SJCRH30 (cell line): ENCODE data around the gene NELL1. TPM values are rescaled to one million over a fixed set of nuclear protein-coding genes. Genes with fewer than 3 reads are reported as not detected.

Source experiments
- DNase-seq, 2 experiments: peaks; one replicate each; pipeline ENCODE4 v3.0.0-alpha.2; 2015 to 2020
- H3K27ac ChIP-seq: fragments of 250-450 bp; sonication (Bioruptor Pico); 2 replicates; pipeline ENCODE4 v1.5.1; 2020; ENCODE audit warnings: mild to moderate bottlenecking, moderate library complexity
- H3K27me3 ChIP-seq: fragments of 250-450 bp; sonication (Bioruptor Pico); 2 replicates; pipeline ENCODE4 v1.5.1; 2020; ENCODE audit warnings: mild to moderate bottlenecking, moderate library complexity
- H3K36me3 ChIP-seq: fragments of 250-450 bp; sonication (Bioruptor Pico); 2 replicates; pipeline ENCODE4 v1.5.1; 2020; ENCODE audit warnings: mild to moderate bottlenecking, moderate library complexity
- H3K4me1 ChIP-seq: fragments of 250-450 bp; sonication (Bioruptor Pico); 2 replicates; pipeline ENCODE4 v1.5.1; 2020; ENCODE audit warnings: mild to moderate bottlenecking, moderate library complexity
- H3K4me3 ChIP-seq: fragments of 250-450 bp; sonication (Bioruptor Pico); 2 replicates; pipeline ENCODE4 v1.5.1; 2020; ENCODE audit warnings: mild to moderate bottlenecking, moderate library complexity
- H3K9me3 ChIP-seq: fragments of 250-450 bp; sonication (Bioruptor Pico); replicated peaks from 2 replicates; pipeline ENCODE4 v1.5.1; 2020; ENCODE audit warnings: mild to moderate bottlenecking, moderate library complexity
- total RNA-seq: library from RNA; depleted of rRNA; stranded (reverse); fragments of >200 nt; shearing (Covaris generic); gene quantifications from 2 replicates; pipeline ENCODE4 v1.2.3, GENCODE V29; 2014

Gene NELL1
- total RNA-seq, 1 experiment from 2014 or later: 176 TPM

- Histone ChIP-seq H3K4me3 (no peak overlapping the region), H3K27me3 (no peaks in the 10 kb centered on the region), H3K27ac (no peak overlapping the region), H3K9me3 (no peaks in the 10 kb centered on the region), H3K36me3 (no peaks in the 10 kb centered on the region), H3K4me1 (0 out of 2 replicates have a peak, but pooled peaks cover 4% of the 10 kb centered on the region)
- DNase-seq: peak; percentile 49 to 90
Measured at GRCh38 chr11:20647976-20648565, 21.3 kb upstream of the NELL1 start.

GRCh38 chr11:20652150-20652806 lies 17.1 kb upstream of the NELL1 start:
- H3K9me3 ChIP-seq: no peaks in the 10 kb centered on the region
- H3K4me1 ChIP-seq: 0 out of 2 replicates have a peak, but pooled peaks cover 4% of the 10 kb centered on the region
- H3K4me3 ChIP-seq: no peak overlapping the region
- no peak overlapping the region for H3K27ac ChIP-seq
- no peaks in the 10 kb centered on the region for H3K27me3 ChIP-seq
- no peaks in the 10 kb centered on the region for H3K36me3 ChIP-seq
- DNase-seq: no peak

- Histone ChIP-seq H3K4me1 (0 out of 2 replicates have a peak, but pooled peaks cover 4% of the 10 kb centered on the region), H3K4me3 (no peak overlapping the region), H3K36me3 (no peaks in the 10 kb centered on the region), H3K27me3 (no peaks in the 10 kb centered on the region), H3K9me3 (no peaks in the 10 kb centered on the region), H3K27ac (no peak overlapping the region)
- DNase-seq: no peak
Measured at GRCh38 chr11:20654038-20654437, 15.3 kb upstream of the NELL1 start.

- Histone ChIP-seq H3K36me3 (no peaks in the 10 kb centered on the region), H3K9me3 (no peaks in the 10 kb centered on the region), H3K4me1 (no peaks in the 10 kb centered on the region), H3K4me3 (no peak overlapping the region), H3K27me3 (no peaks in the 10 kb centered on the region), H3K27ac (no peak overlapping the region)
- no peak for DNase-seq
Measured at GRCh38 chr11:20656901-20657300, 12.5 kb upstream of the NELL1 start.

GRCh38 chr11:20658135-20658534 lies 11.3 kb upstream of the NELL1 start:
- no peaks in the 10 kb centered on the region for H3K27me3 ChIP-seq
- H3K27ac ChIP-seq: no peak overlapping the region
- H3K4me1 ChIP-seq: no peaks in the 10 kb centered on the region
- no peak for DNase-seq
- no peaks in the 10 kb centered on the region; the same call in 1 of the 2 replicates for H3K36me3 ChIP-seq
- no peaks in the 10 kb centered on the region for H3K9me3 ChIP-seq
- no peak overlapping the region for H3K4me3 ChIP-seq

- Histone ChIP-seq H3K4me1 (no peaks in the 10 kb centered on the region), H3K36me3 (no peaks in the 10 kb centered on the region; the same call in none of the 2 replicates), H3K9me3 (peaks cover 5% of the 10 kb centered on the region; the same call in 1 of the 2 replicates), H3K4me3 (no peak overlapping the region), H3K27me3 (no peaks in the 10 kb centered on the region), H3K27ac (no peak overlapping the region)
- peak in 1 of 2 experiments; percentile 24 for DNase-seq
Measured at GRCh38 chr11:20661445-20661844, 7.9 kb upstream of the NELL1 start.

GRCh38 chr11:20661850-20662249 lies 7.5 kb upstream of the NELL1 start:
- Histone ChIP-seq H3K27ac (no peak overlapping the region), H3K4me3 (no peak overlapping the region), H3K36me3 (no peaks in the 10 kb centered on the region; the same call in none of the 2 replicates), H3K27me3 (no peaks in the 10 kb centered on the region), H3K4me1 (no peaks in the 10 kb centered on the region), H3K9me3 (peaks cover 5% of the 10 kb centered on the region; the same call in 1 of the 2 replicates)
- DNase-seq: no peak

GRCh38 chr11:20668131-20668809 lies 1.1 kb upstream of the NELL1 start:
- Histone ChIP-seq H3K4me1 (peaks cover 7% of the 10 kb centered on the region), H3K36me3 (no peaks in the 10 kb centered on the region; the same call in 1 of the 2 replicates), H3K27ac (peak overlapping the region; percentile 72), H3K9me3 (peaks cover 5% of the 10 kb centered on the region; the same call in 1 of the 2 replicates), H3K4me3 (peak overlapping the region; percentile 89), H3K27me3 (no peaks in the 10 kb centered on the region)
- DNase-seq: peak in 1 of 2 experiments; percentile 28

- Histone ChIP-seq H3K36me3 (no peaks in the 10 kb centered on the region; the same call in 1 of the 2 replicates), H3K27me3 (no peaks in the 10 kb centered on the region), H3K4me3 (peak overlapping the region; percentile 89), H3K4me1 (peaks cover 7% of the 10 kb centered on the region), H3K27ac (peak overlapping the region; percentile 72), H3K9me3 (peaks cover 5% of the 10 kb centered on the region; the same call in 1 of the 2 replicates)
- DNase-seq: peak; percentile 22 to 35
Measured at GRCh38 chr11:20669820-20670684, 666 bp downstream of the NELL1 start.

GRCh38 chr11:20670932-20671403 lies 1.6 kb downstream of the NELL1 start:
- H3K4me1 ChIP-seq: peaks cover 8% of the 10 kb centered on the region
- H3K4me3 ChIP-seq: peak overlapping the region; percentile 89
- peak in 1 of 2 experiments; percentile 40 for DNase-seq
- peaks cover 4% of the 10 kb centered on the region; the same call in 1 of the 2 replicates for H3K9me3 ChIP-seq
- no peaks in the 10 kb centered on the region; the same call in 1 of the 2 replicates for H3K36me3 ChIP-seq
- peak overlapping the region; percentile 41; the same call in 1 of the 2 replicates for H3K27ac ChIP-seq
- no peaks in the 10 kb centered on the region for H3K27me3 ChIP-seq

GRCh38 chr11:20671856-20672546 lies 2.6 kb downstream of the NELL1 start:
- peaks cover 19% of the 10 kb centered on the region for H3K4me1 ChIP-seq
- no peaks in the 10 kb centered on the region for H3K9me3 ChIP-seq
- H3K36me3 ChIP-seq: no peaks in the 10 kb centered on the region
- H3K4me3 ChIP-seq: peak overlapping the region; percentile 89
- DNase-seq: peak; percentile 65 to 87
- peak overlapping the region; percentile 41 for H3K27ac ChIP-seq
- no peaks in the 10 kb centered on the region for H3K27me3 ChIP-seq

GRCh38 chr11:20672575-20672974 lies 3.2 kb downstream of the NELL1 start:
- H3K27ac ChIP-seq: peak overlapping the region; percentile 41
- H3K4me3 ChIP-seq: peak overlapping the region; percentile 7; the same call in 1 of the 2 replicates
- no peaks in the 10 kb centered on the region for H3K36me3 ChIP-seq
- H3K27me3 ChIP-seq: no peaks in the 10 kb centered on the region
- peaks cover 19% of the 10 kb centered on the region for H3K4me1 ChIP-seq
- peak in 1 of 2 experiments; percentile 64 for DNase-seq
- no peaks in the 10 kb centered on the region for H3K9me3 ChIP-seq

- Histone ChIP-seq H3K4me1 (peaks cover 15% of the 10 kb centered on the region), H3K4me3 (no peak overlapping the region)
Measured at GRCh38 chr11:20676658-20677057, 7.3 kb downstream of the NELL1 start.

More at GRCh38 chr11:20676658-20677057, 7.3 kb downstream of the NELL1 start:
- Histone ChIP-seq H3K9me3 (0 out of 2 replicates have a peak, but pooled peaks cover 2% of the 10 kb centered on the region), H3K27ac (peak overlapping the region; percentile 32), H3K36me3 (peaks cover 26% of the 10 kb centered on the region), H3K27me3 (no peaks in the 10 kb centered on the region)
- DNase-seq: peak in 1 of 2 experiments; percentile 52
